Neural cell (in vitro differentiated cells): ENCODE data around the gene ENO4.

ENCODE experiments used
- EZH2 ChIP-seq: fragments of 200-600, 300-800 bp; shearing (Covaris generic), sonication (generic); IDR thresholded peaks from 2 replicates; pipeline ENCODE4 v1.6.1; 2014; ENCODE audit warnings: antibody characterized with exemption, low read length, borderline replicate concordance, mild to moderate bottlenecking; ENCODE audit not compliant: insufficient read depth, poor library complexity, severe bottlenecking
- POLR2AphosphoS5 ChIP-seq: IDR thresholded peaks from 2 replicates; pipeline ENCODE4 v1.6.1; 2012
- REST ChIP-seq: IDR thresholded peaks from 2 replicates; pipeline ENCODE4 v1.6.1; 2012; ENCODE audit warnings: borderline replicate concordance
- TAF1 ChIP-seq: IDR thresholded peaks from 2 replicates; pipeline ENCODE4 v1.6.1; 2012; ENCODE audit warnings: low read depth
- TF ChIP-seq, protein P1 (sequence below): fragments of 450-650 bp; IDR thresholded peaks from 2 replicates; pipeline ENCODE4 v1.5.1; 2014; ENCODE audit warnings: antibody characterized with exemption, mild to moderate bottlenecking, moderate library complexity; ENCODE audit not compliant: poor library complexity, severe bottlenecking

DNA sequence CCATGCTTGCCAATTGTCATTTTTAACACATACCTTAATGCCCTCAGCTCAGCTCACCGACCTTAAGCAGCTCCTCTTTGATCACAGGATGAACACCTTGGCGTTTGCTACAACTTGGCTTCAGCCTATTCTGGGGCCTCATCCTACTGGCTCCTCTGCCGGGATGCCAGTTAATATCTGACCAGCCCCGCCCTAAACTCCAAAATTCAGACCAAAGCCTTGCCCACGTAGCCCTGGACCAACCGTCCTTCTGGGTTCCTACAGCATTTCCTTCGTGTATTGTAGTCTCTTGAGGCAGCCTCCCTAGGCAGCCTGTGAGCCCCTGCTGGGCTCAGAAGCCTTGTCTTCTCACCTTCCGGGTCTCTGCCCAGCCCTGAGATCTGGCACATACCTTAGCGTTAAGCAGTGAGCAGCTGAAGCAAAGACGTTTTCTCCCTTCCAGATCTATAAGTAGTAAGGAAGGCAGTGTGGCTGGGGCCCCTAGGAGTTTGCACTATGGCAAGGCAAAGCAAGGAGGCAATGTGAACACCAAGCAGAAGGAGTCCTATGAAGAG, 836 bp downstream of the ENO4 start:
- TF ChIP-seq, protein P1, sequence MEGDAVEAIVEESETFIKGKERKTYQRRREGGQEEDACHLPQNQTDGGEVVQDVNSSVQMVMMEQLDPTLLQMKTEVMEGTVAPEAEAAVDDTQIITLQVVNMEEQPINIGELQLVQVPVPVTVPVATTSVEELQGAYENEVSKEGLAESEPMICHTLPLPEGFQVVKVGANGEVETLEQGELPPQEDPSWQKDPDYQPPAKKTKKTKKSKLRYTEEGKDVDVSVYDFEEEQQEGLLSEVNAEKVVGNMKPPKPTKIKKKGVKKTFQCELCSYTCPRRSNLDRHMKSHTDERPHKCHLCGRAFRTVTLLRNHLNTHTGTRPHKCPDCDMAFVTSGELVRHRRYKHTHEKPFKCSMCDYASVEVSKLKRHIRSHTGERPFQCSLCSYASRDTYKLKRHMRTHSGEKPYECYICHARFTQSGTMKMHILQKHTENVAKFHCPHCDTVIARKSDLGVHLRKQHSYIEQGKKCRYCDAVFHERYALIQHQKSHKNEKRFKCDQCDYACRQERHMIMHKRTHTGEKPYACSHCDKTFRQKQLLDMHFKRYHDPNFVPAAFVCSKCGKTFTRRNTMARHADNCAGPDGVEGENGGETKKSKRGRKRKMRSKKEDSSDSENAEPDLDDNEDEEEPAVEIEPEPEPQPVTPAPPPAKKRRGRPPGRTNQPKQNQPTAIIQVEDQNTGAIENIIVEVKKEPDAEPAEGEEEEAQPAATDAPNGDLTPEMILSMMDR, result no peak
- no peak for TF ChIP-seq EZH2
- TF ChIP-seq REST, result no peak
- no peak for TF ChIP-seq POLR2AphosphoS5
- TF ChIP-seq TAF1, result no peak
